Measurements from ENCODE around the gene IL1RL1.

DNA sequence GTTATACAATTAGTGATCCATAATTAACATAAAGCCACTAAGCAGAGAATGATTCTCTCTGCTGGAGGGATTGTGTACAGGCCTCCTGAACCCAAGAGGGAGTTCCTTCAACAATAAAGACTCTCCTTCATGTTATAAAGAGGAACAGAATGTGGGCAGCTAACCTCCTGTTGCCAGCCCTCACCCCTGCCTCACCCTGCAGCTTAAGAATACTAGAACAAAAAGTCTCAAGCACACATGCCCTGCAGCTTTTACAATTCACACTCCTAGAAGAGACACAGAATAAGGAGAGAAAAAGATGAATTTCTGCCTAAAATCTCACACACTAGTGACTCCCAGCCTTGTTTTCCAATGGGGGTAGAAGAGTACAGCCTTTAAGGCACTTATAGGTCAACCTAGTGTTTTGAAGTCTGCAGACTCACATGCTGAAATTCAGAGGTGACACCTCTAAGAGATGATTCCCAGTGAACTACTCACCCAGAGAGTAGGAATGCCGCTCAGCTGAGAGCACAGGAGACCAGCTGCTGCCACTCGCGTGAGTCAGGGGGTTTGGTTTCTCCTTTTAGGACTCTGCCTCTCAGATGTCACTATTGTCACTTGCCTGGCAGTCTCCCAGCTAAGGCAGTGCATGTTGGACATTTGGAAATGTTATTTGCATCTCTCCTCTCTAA, 32.5 kb upstream of the IL1RL1 start:
- no peak for TF ChIP-seq ZNF394 (tag by site-specific recombination; IDR thresholded peaks at IDR 0.05; ENCODE audit: borderline replicate concordance)
- no peak for TF ChIP-seq ZNF416 (tag by site-specific recombination; IDR thresholded peaks at IDR 0.05)
- no peak for TF ChIP-seq ZNF768 (tag by site-specific recombination; IDR thresholded peaks at IDR 0.05)
- TF ChIP-seq, protein P1, sequence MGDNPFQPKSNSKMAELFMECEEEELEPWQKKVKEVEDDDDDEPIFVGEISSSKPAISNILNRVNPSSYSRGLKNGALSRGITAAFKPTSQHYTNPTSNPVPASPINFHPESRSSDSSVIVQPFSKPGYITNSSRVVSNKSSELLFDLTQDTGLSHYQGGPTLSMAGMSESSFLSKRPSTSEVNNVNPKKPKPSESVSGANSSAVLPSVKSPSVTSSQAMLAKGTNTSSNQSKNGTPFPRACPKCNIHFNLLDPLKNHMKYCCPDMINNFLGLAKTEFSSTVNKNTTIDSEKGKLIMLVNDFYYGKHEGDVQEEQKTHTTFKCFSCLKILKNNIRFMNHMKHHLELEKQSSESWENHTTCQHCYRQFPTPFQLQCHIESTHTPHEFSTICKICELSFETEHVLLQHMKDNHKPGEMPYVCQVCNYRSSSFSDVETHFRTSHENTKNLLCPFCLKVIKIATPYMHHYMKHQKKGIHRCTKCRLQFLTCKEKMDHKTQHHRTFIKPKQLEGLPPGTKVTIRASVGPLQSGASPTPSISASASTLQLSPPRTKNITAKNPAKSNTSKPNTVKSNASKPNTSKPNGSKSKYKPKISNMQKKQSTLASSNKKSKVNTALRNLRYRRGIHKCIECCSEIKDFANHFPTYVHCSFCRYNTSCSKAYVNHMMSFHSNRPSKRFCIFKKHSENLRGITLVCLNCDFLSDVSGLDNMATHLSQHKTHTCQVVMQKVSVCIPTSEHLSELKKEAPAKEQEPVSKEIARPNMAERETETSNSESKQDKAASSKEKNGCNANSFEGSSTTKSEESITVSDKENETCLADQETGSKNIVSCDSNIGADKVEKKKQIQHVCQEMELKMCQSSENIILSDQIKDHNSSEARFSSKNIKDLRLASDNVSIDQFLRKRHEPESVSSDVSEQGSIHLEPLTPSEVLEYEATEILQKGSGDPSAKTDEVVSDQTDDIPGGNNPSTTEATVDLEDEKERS (tag by site-specific recombination; IDR thresholded peaks at IDR 0.05) = no peak
- TF ChIP-seq, protein P2, sequence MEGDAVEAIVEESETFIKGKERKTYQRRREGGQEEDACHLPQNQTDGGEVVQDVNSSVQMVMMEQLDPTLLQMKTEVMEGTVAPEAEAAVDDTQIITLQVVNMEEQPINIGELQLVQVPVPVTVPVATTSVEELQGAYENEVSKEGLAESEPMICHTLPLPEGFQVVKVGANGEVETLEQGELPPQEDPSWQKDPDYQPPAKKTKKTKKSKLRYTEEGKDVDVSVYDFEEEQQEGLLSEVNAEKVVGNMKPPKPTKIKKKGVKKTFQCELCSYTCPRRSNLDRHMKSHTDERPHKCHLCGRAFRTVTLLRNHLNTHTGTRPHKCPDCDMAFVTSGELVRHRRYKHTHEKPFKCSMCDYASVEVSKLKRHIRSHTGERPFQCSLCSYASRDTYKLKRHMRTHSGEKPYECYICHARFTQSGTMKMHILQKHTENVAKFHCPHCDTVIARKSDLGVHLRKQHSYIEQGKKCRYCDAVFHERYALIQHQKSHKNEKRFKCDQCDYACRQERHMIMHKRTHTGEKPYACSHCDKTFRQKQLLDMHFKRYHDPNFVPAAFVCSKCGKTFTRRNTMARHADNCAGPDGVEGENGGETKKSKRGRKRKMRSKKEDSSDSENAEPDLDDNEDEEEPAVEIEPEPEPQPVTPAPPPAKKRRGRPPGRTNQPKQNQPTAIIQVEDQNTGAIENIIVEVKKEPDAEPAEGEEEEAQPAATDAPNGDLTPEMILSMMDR (tag by site-specific recombination; IDR thresholded peaks at IDR 0.05) = no peak
- no peak for TF ChIP-seq ZNF654 (tag by site-specific recombination; IDR thresholded peaks at IDR 0.05; ENCODE audit: low read depth)
- no peak for TF ChIP-seq ZNF239 (tag by site-specific recombination; IDR thresholded peaks at IDR 0.05)
- no peak for TF ChIP-seq ZNF140 (tag by site-specific recombination; IDR thresholded peaks at IDR 0.05)
- TF ChIP-seq ZNF76 (tag by site-specific recombination; IDR thresholded peaks at IDR 0.05; ENCODE audit: borderline replicate concordance, low read depth) = no peak
